IMR-90 (cell line): ENCODE data around the gene DBN1. TPM values are rescaled to one million over a fixed set of nuclear protein-coding genes. Genes with fewer than 3 reads are reported as not detected.

Source experiments
- ATAC-seq: fragments of 200-7000 bp; cut with Tn5 transposase; 2 replicates; pipeline ENCODE4 v1.9.1; 2020; ENCODE audit warnings: low read depth, mild to moderate bottlenecking, moderate library complexity
- BruUV-seq: library from RNA; stranded (reverse); fragments of 400-500 nt; replicated peaks from 2 replicates; lab custom pipeline; 2021; lab: Mats Ljungman, UMichigan
- CTCF ChIA-PET: fragments of 300-600 bp; formaldehyde crosslinking; extraction: SDS; loops from one replicate; lab custom pipeline; 2021; ENCODE audit warnings: antibody characterized with exemption; lab: Yijun Ruan, JAX
- POLR2A ChIA-PET: fragments of 300-600 bp; sonication (Branson Sonifier 250); formaldehyde crosslinking; loops from one replicate; lab custom pipeline; 2022; ENCODE audit warnings: antibody characterized with exemption; ENCODE audit not compliant: unreplicated experiment; lab: Charles Lee
- DNase-seq: peaks from one replicate; pipeline ENCODE4 v3.0.0; 2013
- H2AFZ ChIP-seq: replicated peaks from 2 replicates; pipeline ENCODE3; 2013; ENCODE audit warnings: low read length, mild to moderate bottlenecking; ENCODE audit not compliant: poor library complexity
- H2AK5ac ChIP-seq: 2 replicates; pipeline ENCODE4 v1.6.1; 2013; ENCODE audit warnings: low read depth, low read length, inconsistent platforms
- H2AK9ac ChIP-seq: replicated peaks from 2 replicates; pipeline ENCODE3; 2013; ENCODE audit warnings: mild to moderate bottlenecking, low read depth, low read length, moderate library complexity; ENCODE audit not compliant: poor library complexity
- H2BK120ac ChIP-seq: 2 replicates; pipeline ENCODE4 v1.6.1; 2013; ENCODE audit warnings: low read depth, low read length, inconsistent platforms
- H2BK15ac ChIP-seq: 3 replicates; pipeline ENCODE4 v1.6.1; 2013; ENCODE audit warnings: low read depth, low read length, inconsistent platforms
- H2BK20ac ChIP-seq: 2 replicates; pipeline ENCODE4 v1.6.1; 2013; ENCODE audit warnings: low read depth, mild to moderate bottlenecking, inconsistent platforms, low read length, moderate library complexity
- H2BK5ac ChIP-seq: 2 replicates; pipeline ENCODE4 v1.6.1; 2013; ENCODE audit warnings: mild to moderate bottlenecking, low read depth, low read length, inconsistent platforms; ENCODE audit not compliant: poor library complexity, severe bottlenecking
- H3K14ac ChIP-seq: replicated peaks from 2 replicates; pipeline ENCODE4 v1.6.1; 2013; ENCODE audit warnings: low read depth, low read length, inconsistent platforms
- H3K18ac ChIP-seq: 2 replicates; pipeline ENCODE4 v1.6.1; 2013; ENCODE audit warnings: low read depth, low read length, control low read depth
- H3K23ac ChIP-seq: 2 replicates; pipeline ENCODE4 v1.6.1; 2013; ENCODE audit warnings: low read depth, low read length, inconsistent platforms
- H3K27ac ChIP-seq: 2 replicates; pipeline ENCODE4 v1.5.1; 2013; ENCODE audit warnings: mild to moderate bottlenecking, control low read depth, low read length; ENCODE audit not compliant: insufficient read depth
- H3K27me3 ChIP-seq: 2 replicates; pipeline ENCODE4 v1.6.1; 2013; ENCODE audit warnings: low read length; ENCODE audit not compliant: control insufficient read depth, insufficient read depth
- H3K36me3 ChIP-seq: 2 replicates; pipeline ENCODE4 v1.6.1; 2013; ENCODE audit warnings: low read length, mixed read lengths; ENCODE audit not compliant: control insufficient read depth, insufficient read depth
- H3K4ac ChIP-seq: 2 replicates; pipeline ENCODE4 v1.6.1; 2013; ENCODE audit warnings: low read depth, low read length, inconsistent platforms
- H3K4me1 ChIP-seq: 2 replicates; pipeline ENCODE4 v1.6.1; 2013; ENCODE audit warnings: low read length, mixed read lengths; ENCODE audit not compliant: control insufficient read depth, insufficient read depth
- H3K4me2 ChIP-seq: 2 replicates; pipeline ENCODE4 v1.6.1; 2013; ENCODE audit warnings: low read depth, mild to moderate bottlenecking, control low read depth, low read length, moderate library complexity
- H3K4me3 ChIP-seq: 2 replicates; pipeline ENCODE4 v1.5.1; 2013; ENCODE audit warnings: low read depth, mild to moderate bottlenecking, control low read depth, low read length, moderate library complexity; ENCODE audit not compliant: insufficient read depth
- H3K56ac ChIP-seq: 2 replicates; pipeline ENCODE4 v1.6.1; 2013; ENCODE audit warnings: low read length, inconsistent platforms; ENCODE audit not compliant: insufficient read depth; ENCODE audit errors: extremely low read depth
- H3K79me1 ChIP-seq, 2 experiments: 2 replicates each; pipeline ENCODE4 v1.6.1; 2013; ENCODE audit warnings: low read length in 2 of 2, inconsistent platforms in 1 of 2, low read depth in 1 of 2
- H3K9ac ChIP-seq: 2 replicates; pipeline ENCODE4 v1.6.1; 2013; ENCODE audit warnings: low read depth, low read length, control low read depth
- H3K9me1 ChIP-seq: 2 replicates; pipeline ENCODE4 v1.6.1; 2013; ENCODE audit warnings: low read length, inconsistent platforms; ENCODE audit not compliant: insufficient read depth
- H3K9me3 ChIP-seq: 2 replicates; pipeline ENCODE4 v1.6.1; 2013; ENCODE audit warnings: low read length; ENCODE audit not compliant: control insufficient read depth, insufficient read depth
- H4K20me1 ChIP-seq: 2 replicates; pipeline ENCODE4 v1.6.1; 2013; ENCODE audit warnings: low read length, inconsistent platforms; ENCODE audit not compliant: insufficient read depth
- H4K5ac ChIP-seq: 2 replicates; pipeline ENCODE4 v1.6.1; 2013; ENCODE audit warnings: mild to moderate bottlenecking, low read depth, low read length, control low read depth
- H4K8ac ChIP-seq, 2 experiments: 2 replicates each; pipeline ENCODE4 v1.6.1; 2013; ENCODE audit warnings: low read depth in 2 of 2, low read length in 2 of 2, control low read depth in 1 of 2, inconsistent platforms in 1 of 2
- H4K91ac ChIP-seq: 2 replicates; pipeline ENCODE4 v1.6.1; 2013; ENCODE audit warnings: low read depth, low read length, inconsistent platforms; ENCODE audit not compliant: insufficient read depth
- BHLHE40 ChIP-seq: fragments of 150-350 bp; IDR thresholded peaks from 2 replicates; pipeline ENCODE4 v1.6.1; 2016; ENCODE audit warnings: mild to moderate bottlenecking, low read depth, low read length
- CEBPB ChIP-seq: IDR thresholded peaks from 2 replicates; pipeline ENCODE4 v1.6.1; 2012; ENCODE audit warnings: low read depth, low read length, improper control_type of control experiment
- CHD1 ChIP-seq: IDR thresholded peaks from 2 replicates; pipeline ENCODE4 v1.6.1; 2012; ENCODE audit warnings: low read depth, low read length, improper control_type of control experiment
- CTCF ChIP-seq: conservative IDR thresholded peaks from 2 replicates; pipeline ENCODE4 v1.5.1; 2012; ENCODE audit warnings: mild to moderate bottlenecking, low read depth, low read length, improper control_type of control experiment
- ELK1 ChIP-seq: fragments of 150-350 bp; IDR thresholded peaks from 2 replicates; pipeline ENCODE4 v1.6.1; 2016; ENCODE audit warnings: low read depth, mild to moderate bottlenecking, low read length, moderate library complexity, borderline replicate concordance
- MAFK ChIP-seq: IDR thresholded peaks from 2 replicates; pipeline ENCODE4 v1.6.1; 2012; ENCODE audit warnings: low read depth, low read length, improper control_type of control experiment
- MAZ ChIP-seq: IDR thresholded peaks from 2 replicates; pipeline ENCODE4 v1.6.1; 2012; ENCODE audit warnings: low read depth, mild to moderate bottlenecking, low read length, improper control_type of control experiment, moderate library complexity, borderline replicate concordance
- MXI1 ChIP-seq: IDR thresholded peaks from 2 replicates; pipeline ENCODE4 v1.6.1; 2012; ENCODE audit warnings: low read depth, mild to moderate bottlenecking, low read length, moderate library complexity, borderline replicate concordance
- NFE2L2 ChIP-seq: fragments of 150-350 bp; IDR thresholded peaks from 2 replicates; pipeline ENCODE4 v1.6.1; 2016; ENCODE audit warnings: low read depth, mild to moderate bottlenecking, low read length
- POLR2A ChIP-seq: IDR thresholded peaks from 2 replicates; pipeline ENCODE4 v1.6.1; 2012; ENCODE audit warnings: mild to moderate bottlenecking, low read depth, low read length
- RAD21 ChIP-seq: IDR thresholded peaks from 2 replicates; pipeline ENCODE4 v1.6.1; 2012; ENCODE audit warnings: low read length, improper control_type of control experiment
- RCOR1 ChIP-seq: IDR thresholded peaks from 2 replicates; pipeline ENCODE4 v1.6.1; 2012; ENCODE audit warnings: mild to moderate bottlenecking, low read length, improper control_type of control experiment; ENCODE audit not compliant: insufficient replicate concordance
- RFX5 ChIP-seq: IDR thresholded peaks from 2 replicates; pipeline ENCODE4 v1.8.0; 2012; ENCODE audit warnings: low read depth, mild to moderate bottlenecking, low read length, moderate library complexity
- SMC3 ChIP-seq: fragments of 150-350 bp; IDR thresholded peaks from 2 replicates; pipeline ENCODE4 v1.6.1; 2016; ENCODE audit warnings: low read depth, mild to moderate bottlenecking, antibody characterized with exemption, low read length, moderate library complexity
- USF2 ChIP-seq: fragments of 150-350 bp; IDR thresholded peaks from 2 replicates; pipeline ENCODE4 v1.6.1; 2017; ENCODE audit warnings: mild to moderate bottlenecking, antibody characterized with exemption, low read length, low read depth
- WGBS, 2 experiments: methylation state at CpG; one replicate each; pipeline versions ENCODE4 v1.1.5 to v1.1.7; 2013; ENCODE audit warnings: missing lambda C conversion rate in 2 of 2; ENCODE audit not compliant: insufficient read length in 1 of 2; ENCODE audit errors: extremely low coverage in 2 of 2; 5-methylcytosine and 5-hydroxymethylcytosine counted together
- dilution Hi-C: fragments of 300-500 bp; cut with HindIII; formaldehyde crosslinking; loops from one replicate; pipeline ENCODE4 v1.14.3; 2018; ENCODE audit warnings: low sequenced_read_pairs; ENCODE audit not compliant: unreplicated experiment
- in situ Hi-C: fragments of 300-500 bp; cut with MboI; formaldehyde crosslinking; loops from 3 replicates; pipeline ENCODE4 v1.14.3; 2019; ENCODE audit warnings: low sequenced_read_pairs, inconsistent platforms, mixed read lengths
- intact Hi-C: fragments of 100-400 bp; cut with micrococcal nuclease; formaldehyde crosslinking; loops from 2 replicates; pipeline ENCODE4 v1.10.0; 2022
- polyA plus RNA-seq, 3 experiments: library from polyadenylated mRNA; depleted of rRNA; stranded (reverse); fragments of >200 nt; gene quantifications; 2 replicates each; pipeline ENCODE4 v1.2.3, GENCODE V29; 2012; ENCODE audit warnings: low replicate concordance in 1 of 3
- total RNA-seq: library from RNA; depleted of rRNA; stranded (reverse); fragments of >200 nt; gene quantifications from 2 replicates; pipeline ENCODE4 v1.2.3, GENCODE V29; 2012

The DBN1 gene
- total and polyA plus RNA-seq, 2 of the 4 experiments (the other 2 are of a cell fraction), result 122 to 187 TPM

DNA sequence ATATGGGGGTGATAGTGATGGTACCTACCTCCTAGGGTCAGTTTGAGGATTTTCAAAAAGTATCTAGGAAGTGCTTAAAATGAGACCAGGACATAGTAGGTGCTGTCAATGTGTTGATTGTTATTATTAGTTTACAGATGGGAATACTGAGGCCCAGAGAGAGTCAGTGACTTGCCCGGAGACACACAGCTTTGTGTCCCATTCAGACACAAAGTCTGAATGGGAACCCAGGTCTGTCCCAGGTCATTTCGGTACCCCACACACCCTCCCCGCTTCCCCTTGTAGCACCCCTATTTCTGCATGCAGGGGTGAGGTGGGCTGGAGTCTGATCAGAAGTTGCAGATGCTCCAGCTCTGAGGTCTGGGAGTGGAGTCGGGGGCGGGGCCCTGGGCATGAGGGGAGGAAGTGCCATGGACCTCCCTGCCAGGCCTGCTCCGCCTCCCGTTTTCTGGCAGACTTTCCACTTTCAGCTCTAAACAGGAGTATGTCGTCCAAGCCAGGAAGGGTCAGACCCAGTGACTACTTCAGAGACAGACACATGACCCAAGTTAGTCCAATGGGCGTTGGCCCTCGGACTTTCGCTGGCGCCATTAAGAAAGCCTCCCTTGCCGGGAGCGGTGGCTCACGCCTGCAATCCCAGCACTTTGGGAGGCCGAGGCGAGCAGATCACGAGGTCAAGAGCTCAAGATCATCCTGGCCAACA is 3.2 kb upstream of the DBN1 start:
- peaks cover 22% of the 10 kb centered on the region for H3K4me1 ChIP-seq
- no peak overlapping the region for H4K91ac ChIP-seq
- intact Hi-C loops (no loop called here), dilution Hi-C loops (no loop called here), in situ Hi-C loops (no loop called here)
- H2BK120ac ChIP-seq, result no peak overlapping the region
- H3K14ac ChIP-seq, result no peak overlapping the region
- ChIA-PET CTCF (no interaction called here), POLR2A (interaction anchor here (1.0 kb wide), 1 partner anchor 16 kb away, joined by 3 read pairs; no protein-coding TSS in a partner anchor)
- no peak overlapping the region for H2BK15ac ChIP-seq
- no peaks in the 10 kb centered on the region for H3K27me3 ChIP-seq
- H4K8ac ChIP-seq, result no peak overlapping the region
- no peak overlapping the region for H3K23ac ChIP-seq
- H3K27ac ChIP-seq, result no peak overlapping the region
- no peak overlapping the region for H3K9ac ChIP-seq
- DNase-seq, result peak; percentile 68
- WGBS, 2 experiments, result no CpG with 5 or more reads among the region's 18 CpGs
- ATAC-seq, result peak; percentile 2; the same call in 1 of the 2 replicates
- H2AFZ ChIP-seq, result peak overlapping the region; percentile 18
- H4K20me1 ChIP-seq, result peaks cover 46% of the 10 kb centered on the region
- no TSS peak for BruUV-seq
- no peak overlapping the region for H2BK5ac ChIP-seq
- no peak overlapping the region for H3K56ac ChIP-seq
- peaks cover 20% of the 10 kb centered on the region for H3K36me3 ChIP-seq
- no peak overlapping the region for H2AK9ac ChIP-seq
- H3K4ac ChIP-seq, result no peak overlapping the region
- H4K5ac ChIP-seq, result no peak overlapping the region
- no peak overlapping the region for H2BK20ac ChIP-seq
- peaks cover 0 to 16% of the 10 kb centered on the region in 2 experiments; a peak in 2 of 4 replicates for H3K79me1 ChIP-seq
- 0 out of 2 replicates have a peak overlapping the region, but pooled peaks have one; percentile 8 for H2AK5ac ChIP-seq
- peaks cover 9% of the 10 kb centered on the region; the same call in 1 of the 2 replicates for H3K9me1 ChIP-seq
- no peak overlapping the region for H3K4me3 ChIP-seq
- no peak overlapping the region for H3K18ac ChIP-seq
- no peaks in the 10 kb centered on the region for H3K9me3 ChIP-seq
- H3K4me2 ChIP-seq, result no peak overlapping the region
- no peak for TF ChIP-seq POLR2A
- TF ChIP-seq ELK1, result no peak
- TF ChIP-seq MAZ, result no peak
- TF ChIP-seq BHLHE40, result no peak
- no peak; the same call in 1 of the 2 replicates for TF ChIP-seq USF2
- no peak for TF ChIP-seq CEBPB
- TF ChIP-seq SMC3, result no peak
- TF ChIP-seq RFX5, result no peak
- no peak for TF ChIP-seq CTCF
- TF ChIP-seq MAFK, result no peak
- no peak for TF ChIP-seq CHD1
- TF ChIP-seq RCOR1, result no peak
- TF ChIP-seq RAD21, result no peak
- no peak for TF ChIP-seq NFE2L2
- TF ChIP-seq MXI1, result no peak
